GM12891 (cell line): ENCODE measurements around the gene SLC2A4.

Source experiments
- PAX5 ChIP-seq: IDR thresholded peaks from 2 replicates; pipeline ENCODE4 v1.6.1; 2011; ENCODE audit warnings: low read length, moderate library complexity, mild to moderate bottlenecking; ENCODE audit not compliant: insufficient read depth, severe bottlenecking
- POLR2A ChIP-seq: IDR thresholded peaks from 2 replicates; pipeline ENCODE4 v1.6.1; 2011; ENCODE audit warnings: low read depth, low read length, control low read depth
- POLR2AphosphoS5 ChIP-seq: IDR thresholded peaks from 2 replicates; pipeline ENCODE4 v1.6.1; 2011; ENCODE audit warnings: low read depth, low read length, control low read depth
- POU2F2 ChIP-seq: IDR thresholded peaks from 2 replicates; pipeline ENCODE4 v1.6.1; 2011; ENCODE audit warnings: low read depth, mild to moderate bottlenecking, control low read depth, low read length, moderate library complexity
- SPI1 ChIP-seq: IDR thresholded peaks from 2 replicates; pipeline ENCODE4 v1.6.1; 2011; ENCODE audit warnings: low read depth, low read length, control low read depth
- TAF1 ChIP-seq: IDR thresholded peaks from 2 replicates; pipeline ENCODE4 v1.6.1; 2011; ENCODE audit warnings: low read depth, low read length, control low read depth

DNA sequence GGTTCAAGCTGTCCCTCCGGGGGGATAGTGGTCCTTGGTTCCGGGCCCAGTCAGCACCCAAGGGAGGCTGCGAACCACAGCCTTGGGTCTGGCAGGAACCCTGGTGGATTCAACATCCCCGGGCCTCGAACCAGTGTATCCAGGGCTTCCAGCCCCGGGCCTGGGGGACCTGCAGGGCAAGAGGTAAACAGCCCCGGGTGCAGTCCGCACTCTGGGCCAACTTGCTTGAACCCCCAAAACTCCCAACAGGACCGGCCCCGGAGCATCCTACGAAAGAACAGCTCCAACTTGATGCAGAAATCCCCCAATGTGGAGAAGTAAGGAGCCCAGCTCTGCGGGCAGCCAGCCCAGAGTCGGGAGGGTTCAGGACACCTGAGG is 49.1 kb downstream of the SLC2A4 start:
- no peak for TF ChIP-seq PAX5
- no peak for TF ChIP-seq POLR2A
- TF ChIP-seq TAF1: no peak
- TF ChIP-seq SPI1: no peak
- TF ChIP-seq POLR2AphosphoS5: no peak
- no peak for TF ChIP-seq POU2F2
